ENCODE results near the gene SAMD4A. TPM values are rescaled to one million over a fixed set of nuclear protein-coding genes. Genes with fewer than 3 reads are reported as not detected.

SAMD4A gene
- total and polyA plus RNA-seq, 8 donors, result 2.5 to 67.4 (median 15.9) TPM

DNA sequence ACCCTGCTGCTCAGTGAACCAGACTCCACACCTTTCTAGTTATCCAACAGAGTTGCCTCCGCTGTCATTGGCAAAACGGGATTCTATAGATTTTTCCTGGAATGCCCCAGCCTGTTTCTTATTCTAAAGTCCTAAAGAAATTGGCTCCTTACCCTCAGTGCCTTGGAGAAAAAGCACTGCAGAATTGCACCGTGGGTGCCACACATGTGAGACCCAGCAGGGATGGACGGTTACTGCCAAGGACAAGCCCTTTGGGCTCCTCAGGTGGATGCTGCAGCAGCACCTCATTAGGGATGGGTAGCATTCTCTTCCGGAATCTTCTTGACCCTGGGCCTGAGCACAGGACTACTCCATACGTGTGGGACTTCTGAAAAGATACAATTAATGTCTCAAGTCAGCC, 214.2 kb downstream of the SAMD4A start:
- Histone ChIP-seq H3K27me3 (no peaks in the 10 kb centered on the region), H3K4me1 (peaks cover 0 to 16% (median 8%) of the 10 kb centered on the region in 4 donors), H3K4me3 (no peak overlapping the region), H3K27ac (no peak overlapping the region), H3K36me3 (peaks cover 0 to 85% (median 64%) of the 10 kb centered on the region in 4 donors), H3K9me3 (no peaks in the 10 kb centered on the region)
- WGBS, 5 donors, result 79 to 84% (median 82%) methylated on average over 6 of the region's 6 CpGs
- TF ChIP-seq POLR2AphosphoS5 (IDR thresholded peaks at IDR 0.05) (no peak), POLR2A (IDR thresholded peaks at IDR 0.05) (no peak), EP300 (IDR thresholded peaks at IDR 0.05) (no peak)
- TF ChIP-seq, protein P1, sequence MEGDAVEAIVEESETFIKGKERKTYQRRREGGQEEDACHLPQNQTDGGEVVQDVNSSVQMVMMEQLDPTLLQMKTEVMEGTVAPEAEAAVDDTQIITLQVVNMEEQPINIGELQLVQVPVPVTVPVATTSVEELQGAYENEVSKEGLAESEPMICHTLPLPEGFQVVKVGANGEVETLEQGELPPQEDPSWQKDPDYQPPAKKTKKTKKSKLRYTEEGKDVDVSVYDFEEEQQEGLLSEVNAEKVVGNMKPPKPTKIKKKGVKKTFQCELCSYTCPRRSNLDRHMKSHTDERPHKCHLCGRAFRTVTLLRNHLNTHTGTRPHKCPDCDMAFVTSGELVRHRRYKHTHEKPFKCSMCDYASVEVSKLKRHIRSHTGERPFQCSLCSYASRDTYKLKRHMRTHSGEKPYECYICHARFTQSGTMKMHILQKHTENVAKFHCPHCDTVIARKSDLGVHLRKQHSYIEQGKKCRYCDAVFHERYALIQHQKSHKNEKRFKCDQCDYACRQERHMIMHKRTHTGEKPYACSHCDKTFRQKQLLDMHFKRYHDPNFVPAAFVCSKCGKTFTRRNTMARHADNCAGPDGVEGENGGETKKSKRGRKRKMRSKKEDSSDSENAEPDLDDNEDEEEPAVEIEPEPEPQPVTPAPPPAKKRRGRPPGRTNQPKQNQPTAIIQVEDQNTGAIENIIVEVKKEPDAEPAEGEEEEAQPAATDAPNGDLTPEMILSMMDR (IDR thresholded peaks at IDR 0.05), result no peak
- intact Hi-C loops (cut with DNase I; ENCODE audit: low total_unique reads), result no loop called here
- DNase-seq, result no peak

DNA sequence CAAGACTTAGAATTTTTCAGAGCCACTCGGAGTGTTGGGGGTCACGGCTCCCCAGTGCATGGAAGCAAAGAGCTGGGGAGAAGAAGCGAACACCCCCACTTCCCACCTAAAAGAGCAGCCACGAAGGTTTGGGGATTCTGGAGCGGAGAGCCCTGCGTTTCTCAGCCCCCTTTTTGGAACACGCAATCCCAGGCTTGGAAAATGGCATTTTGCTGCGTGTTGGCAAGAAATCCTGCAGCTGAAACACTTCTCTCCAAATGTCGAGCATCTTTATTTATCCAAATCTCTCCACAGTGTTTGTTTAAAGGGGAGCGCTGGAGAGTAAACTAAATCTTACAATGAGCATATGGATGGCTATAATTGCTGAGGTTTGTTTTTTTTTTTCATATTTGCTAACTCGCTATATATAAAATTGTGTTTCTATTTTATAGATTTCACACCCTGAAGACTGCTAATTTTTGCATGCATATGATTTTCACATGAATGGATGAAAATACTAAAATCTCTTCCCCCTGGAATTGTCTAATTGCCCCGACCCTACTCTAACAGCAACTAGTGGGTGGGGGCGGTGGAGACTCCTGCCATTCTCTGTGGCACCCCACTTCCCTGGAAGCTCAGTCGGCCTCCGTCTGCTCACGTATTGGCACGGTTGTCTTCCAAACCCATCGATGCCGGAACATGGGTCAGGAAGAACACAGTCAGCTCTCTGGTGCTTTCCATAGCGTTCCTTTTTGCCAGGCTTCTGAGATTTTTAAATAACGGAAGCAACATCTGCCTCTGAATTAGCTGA, 215.2 kb downstream of the SAMD4A start:
- peak overlapping the region in 1 of 5 donors; percentile 33 for H3K27ac ChIP-seq
- no peak overlapping the region for H3K4me3 ChIP-seq
- H3K9me3 ChIP-seq, result no peaks in the 10 kb centered on the region
- peaks cover 0 to 6% (median 3%) of the 10 kb centered on the region in 4 donors for H3K4me1 ChIP-seq
- no peaks in the 10 kb centered on the region for H3K27me3 ChIP-seq
- DNase-seq, result no peak
- WGBS, 5 donors, result 65 to 73% (median 71%) methylated on average over 21 of the region's 21 CpGs
- TF ChIP-seq POLR2AphosphoS5 (IDR thresholded peaks at IDR 0.05) (no peak), EP300 (IDR thresholded peaks at IDR 0.05) (no peak), POLR2A (IDR thresholded peaks at IDR 0.05) (no peak)
- TF ChIP-seq, protein P1 (IDR thresholded peaks at IDR 0.05), result no peak
- intact Hi-C loops (cut with DNase I; ENCODE audit: low total_unique reads), result no loop called here
- peaks cover 0 to 86% (median 68%) of the 10 kb centered on the region in 4 donors for H3K36me3 ChIP-seq

DNA sequence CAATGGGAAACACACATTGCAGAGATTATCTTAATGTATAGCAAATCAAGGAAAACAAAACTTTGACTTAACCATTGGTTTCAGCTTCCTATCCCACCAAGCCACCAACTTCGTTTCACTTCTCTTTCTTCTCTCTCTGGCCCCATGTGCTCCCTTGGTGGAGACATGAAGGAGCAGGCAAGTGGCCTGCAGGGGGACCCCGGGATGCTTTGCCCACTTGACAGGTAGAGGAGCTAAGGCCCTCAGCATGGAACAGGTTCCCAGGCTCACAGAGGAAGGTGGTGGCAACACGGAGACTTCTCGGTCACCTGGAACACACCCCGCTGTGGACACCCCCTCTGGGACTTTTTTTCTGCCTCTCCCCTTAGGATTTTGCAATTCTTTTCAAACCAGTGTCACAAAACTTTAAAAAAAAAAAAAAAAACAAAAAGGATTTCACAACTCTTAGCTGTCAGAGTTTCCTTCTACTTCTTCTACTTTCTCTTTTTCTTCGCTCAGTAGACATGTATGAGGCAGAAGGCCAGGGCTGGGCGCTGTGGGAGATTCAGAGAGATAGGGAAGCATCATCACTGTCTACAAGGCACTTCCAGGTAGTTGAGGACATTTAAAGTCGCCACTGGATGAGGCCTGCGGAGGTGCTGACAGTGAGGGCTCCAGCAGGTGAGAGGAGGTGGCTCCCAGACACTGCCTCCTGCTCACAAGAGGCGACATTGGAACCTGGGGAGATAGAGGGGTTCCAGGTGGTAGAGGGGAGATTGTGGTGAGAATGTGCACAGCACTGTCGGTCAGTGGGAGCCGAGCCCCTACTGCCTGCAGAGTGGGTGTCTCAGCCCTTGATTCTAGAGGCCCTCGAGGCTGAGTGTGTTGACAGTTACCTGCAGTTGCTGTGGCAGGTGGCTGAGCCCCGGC, 216.1 kb downstream of the SAMD4A start:
- TF ChIP-seq, protein P1 (IDR thresholded peaks at IDR 0.05), result no peak
- TF ChIP-seq EP300 (IDR thresholded peaks at IDR 0.05) (no peak), POLR2A (IDR thresholded peaks at IDR 0.05) (no peak), POLR2AphosphoS5 (IDR thresholded peaks at IDR 0.05) (no peak)
- intact Hi-C loops (cut with DNase I; ENCODE audit: low total_unique reads), result no loop called here
- 81 to 83% (median 82%) methylated on average over 14 of the region's 14 CpGs for WGBS, 5 donors
- peak in 1 of 2 donors; percentile 51 for DNase-seq
- peaks cover 0 to 86% (median 67%) of the 10 kb centered on the region in 4 donors for H3K36me3 ChIP-seq
- no peak overlapping the region for H3K4me3 ChIP-seq
- H3K4me1 ChIP-seq, result peaks cover 0 to 6% (median 3%) of the 10 kb centered on the region in 4 donors
- no peaks in the 10 kb centered on the region for H3K9me3 ChIP-seq
- H3K27ac ChIP-seq, result peak overlapping the region in 2 of 5 donors; percentile 11 to 33
- H3K27me3 ChIP-seq, result no peaks in the 10 kb centered on the region

DNA sequence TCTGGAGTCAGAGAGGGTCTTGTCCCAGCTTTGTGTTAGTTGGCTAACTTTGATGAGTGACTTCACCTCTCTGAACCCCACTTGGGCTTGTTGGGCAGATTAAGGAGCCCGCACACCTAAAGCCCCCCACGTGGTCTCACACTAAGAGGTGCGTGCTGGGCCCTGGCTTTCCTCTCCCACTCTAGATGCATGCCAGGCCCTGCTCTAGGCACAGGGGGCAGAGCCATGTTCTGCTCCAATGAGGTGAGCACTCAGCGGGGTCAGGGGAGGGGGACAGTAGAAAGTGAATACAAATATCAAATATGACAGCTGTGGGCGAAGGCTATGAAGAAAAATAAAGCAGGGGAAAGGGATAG, 216.7 kb downstream of the SAMD4A start:
- Histone ChIP-seq H3K27me3 (no peaks in the 10 kb centered on the region), H3K36me3 (peaks cover 0 to 86% (median 65%) of the 10 kb centered on the region in 4 donors), H3K9me3 (no peaks in the 10 kb centered on the region), H3K4me1 (peaks cover 0 to 6% (median 3%) of the 10 kb centered on the region in 4 donors), H3K27ac (peak overlapping the region in 1 of 5 donors; percentile 11), H3K4me3 (no peak overlapping the region)
- no peak for TF ChIP-seq POLR2A (IDR thresholded peaks at IDR 0.05)
- TF ChIP-seq, protein P1 (IDR thresholded peaks at IDR 0.05), result no peak
- TF ChIP-seq POLR2AphosphoS5 (IDR thresholded peaks at IDR 0.05), result no peak
- TF ChIP-seq EP300 (IDR thresholded peaks at IDR 0.05), result no peak
- no peak for DNase-seq
- 93 to 97% (median 95%) methylated on average over 5 of the region's 5 CpGs for WGBS, 5 donors
- intact Hi-C loops (cut with DNase I; ENCODE audit: low total_unique reads), result no loop called here

Measured in stomach (tissue), 9 donors.